Lower lobe of right lung (tissue), 2 donors: Measurements from ENCODE around the gene SLC16A11. TPM values are rescaled to one million over a fixed set of nuclear protein-coding genes. Genes with fewer than 3 reads are reported as not detected.
"Not testable (repeated sequence)": the region's sequence is repeated elsewhere in the genome, so short reads cannot be mapped to it uniquely, and the experiment has no call there.

Source experiments
- ATAC-seq, 2 donors: fragments of 200-7000 bp; cut with Tn5 transposase; one replicate each; pipeline ENCODE4 v1.9.1; 2020 to 2022; ENCODE audit warnings: mild to moderate bottlenecking in 2 of 2, moderate library complexity in 2 of 2
- DNase-seq: peaks from one replicate; pipeline ENCODE4 v3.0.0-alpha.2; 2020
- H3K27ac ChIP-seq: fragments of 200-600 bp; one replicate; pipeline ENCODE4 v1.8.0; 2022
- H3K27me3 ChIP-seq: fragments of 200-600 bp; one replicate; pipeline ENCODE4 v1.8.0; 2022; ENCODE audit warnings: low read depth
- H3K36me3 ChIP-seq: fragments of 200-600 bp; one replicate; pipeline ENCODE4 v1.8.0; 2022; ENCODE audit warnings: mild to moderate bottlenecking
- H3K4me1 ChIP-seq: fragments of 200-600 bp; one replicate; pipeline ENCODE4 v1.8.0; 2022
- H3K4me3 ChIP-seq: fragments of 200-600 bp; one replicate; pipeline ENCODE4 v1.8.0; 2022; ENCODE audit warnings: mild to moderate bottlenecking
- H3K9me3 ChIP-seq: fragments of 200-600 bp; one replicate; pipeline ENCODE4 v1.8.0; 2022
- CTCF ChIP-seq: fragments of 200-600 bp; IDR thresholded peaks from one replicate; pipeline ENCODE4 v1.8.0; 2022; ENCODE audit warnings: antibody characterized with exemption, mild to moderate bottlenecking
- intact Hi-C: fragments of 100-400 bp; cut with DNase I; formaldehyde crosslinking; loops from one replicate; pipeline ENCODE4 v1.11.0; 2022
- total RNA-seq: library from RNA; stranded (reverse); fragmentation: NEBNext Ultra II Directional; extraction: Animal tissue kit (Norgen Biotek cat#: 25700); gene quantifications from one replicate; pipeline ENCODE4 v1.2.1, GENCODE V29; 2021
- donor health status: DM: no; HTN: yes; CAD: no; lungs with severe emphysema.

SLC16A11 gene
- total RNA-seq, 1 donor from 2014 or later, result 7.7 TPM

DNA sequence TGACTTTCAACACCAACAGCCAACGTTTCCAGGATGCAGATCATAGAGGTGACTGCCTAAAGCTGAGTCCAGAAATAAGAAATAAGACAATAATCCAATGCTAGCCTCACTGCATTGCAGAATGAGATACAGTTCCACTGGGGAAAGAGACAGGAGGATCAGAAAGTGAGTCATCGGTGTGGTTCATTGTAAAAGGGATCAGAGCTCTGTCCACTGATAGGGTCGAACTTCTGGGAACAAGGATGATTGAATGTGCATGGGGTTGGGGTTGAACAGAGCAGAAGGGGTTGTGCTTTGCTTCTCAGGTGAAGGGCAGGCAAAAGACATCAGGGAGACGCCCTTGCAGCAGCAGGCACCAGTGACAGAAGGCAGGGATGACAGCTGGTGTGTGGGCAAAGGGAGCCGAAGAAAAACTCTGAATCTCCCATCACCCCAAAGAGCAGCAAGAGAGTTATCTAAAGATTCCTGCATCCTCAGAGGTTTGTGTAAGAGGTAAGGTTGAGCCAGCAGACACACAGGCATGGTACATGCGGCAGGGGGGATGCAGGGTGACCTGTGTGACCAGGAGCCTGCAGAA is 19.7 kb upstream of the SLC16A11 start:
- H3K4me3 ChIP-seq, result no peak overlapping the region
- no peaks in the 10 kb centered on the region for H3K4me1 ChIP-seq
- no peak overlapping the region for H3K27ac ChIP-seq
- no peak for DNase-seq
- intact Hi-C loops, result no loop called here
- TF ChIP-seq CTCF, result no peak
- no peaks in the 10 kb centered on the region for H3K36me3 ChIP-seq
- no peak for ATAC-seq
- peaks cover 5% of the 10 kb centered on the region for H3K9me3 ChIP-seq
- no peaks in the 10 kb centered on the region for H3K27me3 ChIP-seq

- no peak overlapping the region for H3K4me3 ChIP-seq
- H3K27me3 ChIP-seq, result peaks cover 3% of the 10 kb centered on the region
- no peak overlapping the region for H3K27ac ChIP-seq
- no peaks in the 10 kb centered on the region for H3K4me1 ChIP-seq
- intact Hi-C loops, result no loop called here
- H3K36me3 ChIP-seq, result no peaks in the 10 kb centered on the region
- no peaks in the 10 kb centered on the region for H3K9me3 ChIP-seq
- ATAC-seq (no peak), DNase-seq (no peak)
- no peak for TF ChIP-seq CTCF
Measured at GRCh38 chr17:7060165-7060891, 16.4 kb upstream of the SLC16A11 start.

DNA sequence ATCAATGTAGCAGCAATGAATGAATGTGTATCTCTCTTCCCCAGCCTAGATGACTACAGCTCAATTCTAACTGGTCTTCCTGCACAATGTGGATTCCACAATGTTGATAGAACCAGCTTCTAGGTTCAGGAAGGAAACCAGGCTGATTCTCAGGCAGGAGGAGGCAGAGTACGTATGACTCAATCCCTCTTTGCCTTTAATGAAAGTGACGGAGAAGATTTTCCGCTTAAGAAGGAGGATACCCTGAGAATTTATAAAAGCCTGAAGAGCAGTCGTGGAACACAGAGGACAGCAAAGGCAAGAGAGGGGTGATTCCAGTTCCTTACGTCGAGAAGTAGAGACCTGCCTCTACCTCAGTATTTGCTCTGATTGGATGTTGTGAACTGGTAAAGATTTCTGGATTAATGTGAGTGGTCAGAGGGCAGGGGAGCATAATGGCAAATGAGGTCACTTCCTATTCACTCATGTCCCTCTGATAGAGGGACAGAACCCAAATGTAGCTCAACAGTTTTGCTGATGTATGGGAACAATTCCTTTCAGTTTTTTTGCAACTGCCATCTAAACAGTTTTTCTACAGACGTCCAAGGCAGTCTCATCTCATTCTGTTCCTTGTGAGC is 15.0 kb upstream of the SLC16A11 start:
- intact Hi-C loops, result no loop called here
- DNase-seq, result no peak
- ATAC-seq, result no peak
- Histone ChIP-seq H3K4me3 (no peak overlapping the region), H3K9me3 (no peaks in the 10 kb centered on the region), H3K27ac (no peak overlapping the region), H3K4me1 (no peaks in the 10 kb centered on the region), H3K36me3 (no peaks in the 10 kb centered on the region), H3K27me3 (peaks cover 3% of the 10 kb centered on the region)
- TF ChIP-seq CTCF, result no peak

DNA sequence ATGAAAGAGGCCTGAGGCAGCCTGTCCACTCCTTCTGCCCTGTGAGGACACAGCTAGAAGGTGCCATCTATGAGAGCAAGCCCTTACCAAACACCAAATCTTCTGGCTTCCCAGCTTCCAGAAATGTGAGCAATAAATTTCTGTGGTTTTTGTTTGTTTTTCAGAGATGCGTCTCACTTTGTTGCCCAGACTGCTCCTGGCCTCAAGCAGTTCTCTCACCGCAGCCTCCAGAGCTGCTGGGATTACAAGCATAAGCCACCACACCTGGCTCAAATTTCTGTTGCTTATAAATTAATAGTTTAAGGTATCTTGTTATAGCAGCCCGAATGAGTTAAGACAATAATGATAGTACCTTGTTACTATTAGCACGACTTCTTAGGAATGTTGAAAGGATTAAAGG is 12.5 kb upstream of the SLC16A11 start:
- no peaks in the 10 kb centered on the region for H3K36me3 ChIP-seq
- no peak overlapping the region for H3K27ac ChIP-seq
- no peak for ATAC-seq
- H3K4me1 ChIP-seq, result no peaks in the 10 kb centered on the region
- peaks cover 3% of the 10 kb centered on the region for H3K27me3 ChIP-seq
- no peak for DNase-seq
- H3K9me3 ChIP-seq, result no peaks in the 10 kb centered on the region
- no peak overlapping the region for H3K4me3 ChIP-seq
- TF ChIP-seq CTCF, result no peak
- intact Hi-C loops, result no loop called here

DNA sequence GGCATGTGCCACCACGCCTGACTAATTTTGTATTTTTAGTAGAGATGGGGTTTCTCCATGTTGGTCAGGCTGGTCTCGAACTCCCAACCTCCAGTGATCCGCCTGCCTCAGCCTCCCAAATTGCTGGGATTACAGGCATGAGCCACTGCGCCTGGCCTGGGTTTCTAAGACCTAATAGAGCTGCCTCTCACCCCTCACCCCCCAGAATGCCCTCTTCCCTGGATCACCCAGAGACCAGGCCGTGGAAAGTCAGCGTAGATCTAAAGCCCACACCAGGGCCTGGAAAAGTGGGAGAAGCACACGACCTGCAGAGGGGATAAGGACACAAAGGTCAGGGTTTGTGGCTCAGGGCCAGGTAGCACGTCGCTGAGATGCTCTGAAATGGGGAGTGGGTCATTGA is 6.7 kb upstream of the SLC16A11 start:
- H3K9me3 ChIP-seq, H3K27me3 ChIP-seq, H3K4me3 ChIP-seq, H3K27ac ChIP-seq, H3K36me3 ChIP-seq, DNase-seq, ATAC-seq, H3K4me1 ChIP-seq: not testable (repeated sequence)
- intact Hi-C loops, result loop anchor here (5.0 kb wide), 1 partner anchor 87 kb away; no protein-coding TSS in a partner anchor

GRCh38 chr17:7048968-7049367 is 5.1 kb upstream of the SLC16A11 start:
- Histone ChIP-seq H3K27me3 (peaks cover 4% of the 10 kb centered on the region), H3K27ac (no peak overlapping the region), H3K36me3 (no peaks in the 10 kb centered on the region), H3K4me3 (no peak overlapping the region), H3K4me1 (peaks cover 12% of the 10 kb centered on the region), H3K9me3 (no peaks in the 10 kb centered on the region)
- no peak for ATAC-seq
- no peak for TF ChIP-seq CTCF
- DNase-seq, result no peak
- intact Hi-C loops, result no loop called here
